HCT116 (cell line): Measurements from ENCODE around the gene SLC39A13. TPM values are rescaled to one million over a fixed set of nuclear protein-coding genes. Genes with fewer than 3 reads are reported as not detected.

Experiments
- ATAC-seq: fragments of 200-7000 bp; cut with Tn5 transposase; 2 replicates; pipeline ENCODE4 v1.9.1; 2020; ENCODE audit warnings: mild to moderate bottlenecking, moderate library complexity
- BruUV-seq: library from RNA; stranded (reverse); fragments of 400-500 nt; replicated peaks from 2 replicates; lab custom pipeline; 2021; lab: Mats Ljungman, UMichigan
- CTCF ChIA-PET: fragments of 300-600 bp; sonication (Branson Sonifier 250); formaldehyde crosslinking; loops from one replicate; lab custom pipeline; 2021; ENCODE audit warnings: antibody characterized with exemption; lab: Charles Lee
- POLR2A ChIA-PET: fragments of 300-600, 350-600 bp; sonication (Branson Sonifier 250); formaldehyde crosslinking; loops from one replicate; lab custom pipeline; 2021; ENCODE audit warnings: antibody characterized with exemption; lab: Charles Lee
- RAD21 ChIA-PET, 2 experiments: fragments of 300-600 bp; sonication (Branson Sonifier 250); formaldehyde crosslinking; loops; one replicate each; lab custom pipeline; 2023; ENCODE audit warnings: low total read pairs in 2 of 2; ENCODE audit not compliant: uncharacterized antibody in 2 of 2, unreplicated experiment in 2 of 2, low non-redundant PET in 1 of 2; lab: Charles Lee
- DNase-seq: peaks from one replicate; pipeline ENCODE4 v3.0.0-alpha.2; 2010; ENCODE audit warnings: low read depth, low spot score
- H2AFZ ChIP-seq: fragments of 200-600 bp; shearing (Covaris generic), sonication (generic); 2 replicates; pipeline ENCODE4 v1.6.1; 2017; ENCODE audit warnings: low read depth, mixed run types, mixed read lengths, antibody characterized with exemption, low read length; ENCODE audit not compliant: poor library complexity, severe bottlenecking
- H3K27ac ChIP-seq: 2 replicates; pipeline ENCODE4 v1.5.1; 2012; ENCODE audit warnings: low read depth, low read length
- H3K27me3 ChIP-seq: fragments of 200-600 bp; sonication (generic); 2 replicates; pipeline ENCODE4 v1.6.1; 2016; ENCODE audit warnings: mixed run types, low read length, mixed read lengths; ENCODE audit not compliant: insufficient read depth
- H3K36me3 ChIP-seq, 2 experiments: fragments of 200-500 bp in 1 of 2; fragments of 200-600 bp in 1 of 2; sonication (Bioruptor generic) in 1 of 2; sonication (generic) in 1 of 2; 2 replicates each; pipeline versions ENCODE4 v1.5.1 to v1.6.1; 2014 to 2016; ENCODE audit warnings: low read length in 2 of 2, inconsistent platforms in 1 of 2, mixed read lengths in 1 of 2, mixed run types in 1 of 2; ENCODE audit not compliant: insufficient read depth in 2 of 2, control insufficient read depth in 1 of 2
- H3K4me1 ChIP-seq, 2 experiments: fragments of 200-600 bp in 1 of 2; sonication (generic) in 1 of 2; 2 replicates each; pipeline versions ENCODE4 v1.5.1 to v1.6.1; 2012 to 2017; ENCODE audit warnings: low read length in 2 of 2, inconsistent platforms in 1 of 2, mild to moderate bottlenecking in 1 of 2, mixed read lengths in 1 of 2, mixed run types in 1 of 2, moderate library complexity in 1 of 2; ENCODE audit not compliant: insufficient read depth in 2 of 2, control insufficient read depth in 1 of 2
- H3K4me2 ChIP-seq: fragments of 200-600 bp; sonication (generic); 2 replicates; pipeline ENCODE4 v1.6.1; 2017; ENCODE audit warnings: mixed run types, low read length, mixed read lengths
- H3K4me3 ChIP-seq, 2 experiments: fragments of 200-600 bp in 1 of 2; sonication (generic) in 1 of 2; replicated peaks in 1 of 2; 2 replicates each; pipeline ENCODE4 v1.5.1; 2011 to 2016; ENCODE audit warnings: low read length in 2 of 2, control low read depth in 1 of 2, low read depth in 1 of 2, mild to moderate bottlenecking in 1 of 2, mixed read lengths in 1 of 2, mixed run types in 1 of 2
- H3K79me2 ChIP-seq: fragments of 200-600 bp; sonication (generic); 2 replicates; pipeline ENCODE4 v1.6.1; 2017; ENCODE audit warnings: mild to moderate bottlenecking, mixed run types, low read length, moderate library complexity, mixed read lengths; ENCODE audit not compliant: insufficient read depth
- H3K9ac ChIP-seq: fragments of 200-600 bp; sonication (generic); 2 replicates; pipeline ENCODE4 v1.6.1; 2016; ENCODE audit warnings: low read length, mixed read lengths
- H3K9me2 ChIP-seq: fragments of 200-600 bp; sonication (generic), shearing (Covaris generic); 2 replicates; pipeline ENCODE4 v1.6.1; 2017; ENCODE audit warnings: mixed run types, mild to moderate bottlenecking, moderate library complexity; ENCODE audit not compliant: insufficient read depth
- H3K9me3 ChIP-seq, 2 experiments: fragments of 200-500 bp in 1 of 2; fragments of 200-600 bp in 1 of 2; sonication (Bioruptor generic) in 1 of 2; sonication (generic) in 1 of 2; 2 replicates each; pipeline ENCODE4 v1.6.1; 2014 to 2017; ENCODE audit warnings: low read length in 2 of 2, mixed read lengths in 2 of 2, inconsistent platforms in 1 of 2, low read depth in 1 of 2, mild to moderate bottlenecking in 1 of 2, mixed run types in 1 of 2, moderate library complexity in 1 of 2; ENCODE audit not compliant: control insufficient read depth in 1 of 2, insufficient read depth in 1 of 2
- H4K20me1 ChIP-seq: fragments of 200-600 bp; sonication (generic), shearing (Covaris generic); 2 replicates; pipeline ENCODE4 v1.6.1; 2017; ENCODE audit warnings: mixed run types, mild to moderate bottlenecking, moderate library complexity; ENCODE audit not compliant: insufficient read depth
- ATF3 ChIP-seq: IDR thresholded peaks from 2 replicates; pipeline ENCODE4 v1.6.1; 2012
- CBX3 ChIP-seq: IDR thresholded peaks from 2 replicates; pipeline ENCODE4 v1.6.1; 2012; ENCODE audit warnings: low read depth
- CEBPB ChIP-seq: IDR thresholded peaks from 2 replicates; pipeline ENCODE4 v1.6.1; 2012; ENCODE audit warnings: low read depth
- CTCF ChIP-seq, 3 experiments: fragments of 200-600 bp in 1 of 3; sonication (generic) in 1 of 3; IDR thresholded peaks in 2 of 3; conservative IDR thresholded peaks in 1 of 3; 2 replicates each; pipeline ENCODE4 v1.5.1; 2012 to 2017; ENCODE audit warnings: low read depth in 2 of 3, low read length in 2 of 3, antibody characterized with exemption in 1 of 3, borderline replicate concordance in 1 of 3, control low read depth in 1 of 3, mild to moderate bottlenecking in 1 of 3, mixed read lengths in 1 of 3, mixed run types in 1 of 3, moderate library complexity in 1 of 3; ENCODE audit not compliant: insufficient read depth in 1 of 3
- ELF1 ChIP-seq: IDR thresholded peaks from 2 replicates; pipeline ENCODE4 v1.6.1; 2012; ENCODE audit warnings: low read depth, borderline replicate concordance
- FOSL1 ChIP-seq: IDR thresholded peaks from 2 replicates; pipeline ENCODE4 v1.6.1; 2012; ENCODE audit warnings: low read depth
- MAX ChIP-seq: IDR thresholded peaks from 2 replicates; pipeline ENCODE4 v1.6.1; 2012
- POLR2A ChIP-seq: IDR thresholded peaks from 2 replicates; pipeline ENCODE4 v1.7.0; 2011; ENCODE audit warnings: borderline replicate concordance; ENCODE audit not compliant: insufficient read depth, insufficient read length; ENCODE audit errors: extremely low read depth
- POLR2AphosphoS5 ChIP-seq: IDR thresholded peaks from 2 replicates; pipeline ENCODE4 v1.6.1; 2011; ENCODE audit warnings: mild to moderate bottlenecking, low read depth, low read length, moderate library complexity
- RAD21 ChIP-seq: IDR thresholded peaks from 2 replicates; pipeline ENCODE4 v1.6.1; 2012; ENCODE audit warnings: low read depth, mild to moderate bottlenecking
- SP1 ChIP-seq: IDR thresholded peaks from 2 replicates; pipeline ENCODE4 v1.6.1; 2012; ENCODE audit warnings: low read depth
- TCF7L2 ChIP-seq: IDR thresholded peaks from 2 replicates; pipeline ENCODE4 v1.7.0; 2011; ENCODE audit warnings: borderline replicate concordance, inconsistent platforms; ENCODE audit not compliant: insufficient read depth, insufficient read length; ENCODE audit errors: extremely low read depth
- YY1 ChIP-seq: IDR thresholded peaks from 2 replicates; pipeline ENCODE4 v1.6.1; 2011; ENCODE audit warnings: low read length, low read depth, moderate library complexity, mild to moderate bottlenecking; ENCODE audit not compliant: insufficient replicate concordance; ENCODE audit errors: extremely low read depth
- ZBTB33 ChIP-seq: IDR thresholded peaks from 2 replicates; pipeline ENCODE4 v1.6.1; 2011; ENCODE audit warnings: mild to moderate bottlenecking, low read length, moderate library complexity; ENCODE audit not compliant: insufficient replicate concordance; ENCODE audit errors: extremely low read depth
- ZNF274 ChIP-seq: fragments of 200-500 bp; sonication (Bioruptor generic); IDR thresholded peaks from 2 replicates; pipeline ENCODE4 v1.6.1; 2014; ENCODE audit warnings: mild to moderate bottlenecking, low read depth, low read length, inconsistent platforms
- intact Hi-C: fragments of 100-400 bp; cut with micrococcal nuclease; formaldehyde crosslinking; loops from 2 replicates; pipeline ENCODE4 v1.10.0; 2022
- total RNA-seq: library from RNA; stranded (reverse); gene quantifications from one replicate; pipeline ENCODE4 v1.2.1, GENCODE V29; 2021; ENCODE audit not compliant: unreplicated experiment

The SLC39A13 gene
- total RNA-seq, 1 experiment from 2014 or later = 23.9 TPM

- Histone ChIP-seq H2AFZ (no peak overlapping the region), H3K27ac (no peak overlapping the region), H4K20me1 (no peaks in the 10 kb centered on the region), H3K9ac (no peak overlapping the region), H3K4me3 (no peak overlapping the region), H3K4me1 (peaks cover 0 to 13% of the 10 kb centered on the region in 2 experiments; a peak in 2 of 4 replicates), H3K9me2 (no peaks in the 10 kb centered on the region), H3K9me3 (no peaks in the 10 kb centered on the region), H3K4me2 (no peak overlapping the region), H3K79me2 (no peaks in the 10 kb centered on the region), H3K36me3 (no peaks in the 10 kb centered on the region), H3K27me3 (no peaks in the 10 kb centered on the region)
- CTCF ChIA-PET = no interaction called here
- POLR2A ChIA-PET = no interaction called here
- no peak for TF ChIP-seq POLR2AphosphoS5
- no peak for TF ChIP-seq ZNF274
- no peak for TF ChIP-seq SP1
- no peak for TF ChIP-seq RAD21
- no peak for TF ChIP-seq ELF1
- no peak for TF ChIP-seq CEBPB
- TF ChIP-seq YY1 = no peak
- TF ChIP-seq CBX3 = no peak
- TF ChIP-seq ATF3 = no peak
- RAD21 ChIA-PET = no interaction called here
- no TSS peak for BruUV-seq
- ATAC-seq (no peak), DNase-seq (no peak)
- intact Hi-C loops = loop anchor here (10.0 kb wide), 1 partner anchor 104 kb away; the partner anchor contains the start of gene NR1H3
These were observed 49.7 kb upstream of the SLC39A13 start for GRCh38 chr11:47358731-47359051.

GRCh38 chr11:47359162-47359561 is 49.2 kb upstream of the SLC39A13 start:
- intact Hi-C loops = loop anchor here (10.0 kb wide), 1 partner anchor 104 kb away; the partner anchor contains the start of gene NR1H3
- CTCF ChIA-PET = no interaction called here
- Histone ChIP-seq H2AFZ (no peak overlapping the region), H3K9me3 (no peaks in the 10 kb centered on the region), H3K4me3 (no peak overlapping the region), H3K4me2 (no peak overlapping the region), H3K27me3 (no peaks in the 10 kb centered on the region), H3K27ac (no peak overlapping the region), H4K20me1 (no peaks in the 10 kb centered on the region), H3K9me2 (no peaks in the 10 kb centered on the region), H3K36me3 (no peaks in the 10 kb centered on the region), H3K79me2 (no peaks in the 10 kb centered on the region), H3K9ac (no peak overlapping the region), H3K4me1 (peaks cover 0 to 13% of the 10 kb centered on the region in 2 experiments; a peak in 2 of 4 replicates)
- DNase-seq (no peak), ATAC-seq (no peak)
- no TSS peak for BruUV-seq
- POLR2A ChIA-PET = no interaction called here
- RAD21 ChIA-PET = no interaction called here
- TF ChIP-seq TCF7L2 (no peak), ZNF274 (no peak), CTCF (IDR thresholded peaks at IDR 0.05 in 2 of 3, conservative IDR thresholded peaks at IDR 0.05 in 1 of 3; ENCODE audit: borderline replicate concordance in 1 of 3, insufficient read depth in 1 of 3, low read depth in 2 of 3, low read length in 2 of 3) (no peak), CEBPB (no peak), ZBTB33 (no peak), YY1 (no peak), FOSL1 (no peak), ELF1 (no peak), POLR2AphosphoS5 (no peak), MAX (no peak), ATF3 (no peak), POLR2A (no peak), RAD21 (no peak)
